Hematopoietic multipotent progenitor cell treated with erythropoietin and hydrocortisone succinate and interleukin-3 and kit ligand, for 8 days (in vitro differentiated cells): ENCODE results near the gene TNFRSF6B.
A peak's percentile ranks its signal among the peaks of the same experiment; 100 is the strongest.

Experiments
- DNase-seq: peaks from one replicate; pipeline ENCODE4 v3.0.0-alpha.2; 2015

The TNFRSF6B gene

DNA sequence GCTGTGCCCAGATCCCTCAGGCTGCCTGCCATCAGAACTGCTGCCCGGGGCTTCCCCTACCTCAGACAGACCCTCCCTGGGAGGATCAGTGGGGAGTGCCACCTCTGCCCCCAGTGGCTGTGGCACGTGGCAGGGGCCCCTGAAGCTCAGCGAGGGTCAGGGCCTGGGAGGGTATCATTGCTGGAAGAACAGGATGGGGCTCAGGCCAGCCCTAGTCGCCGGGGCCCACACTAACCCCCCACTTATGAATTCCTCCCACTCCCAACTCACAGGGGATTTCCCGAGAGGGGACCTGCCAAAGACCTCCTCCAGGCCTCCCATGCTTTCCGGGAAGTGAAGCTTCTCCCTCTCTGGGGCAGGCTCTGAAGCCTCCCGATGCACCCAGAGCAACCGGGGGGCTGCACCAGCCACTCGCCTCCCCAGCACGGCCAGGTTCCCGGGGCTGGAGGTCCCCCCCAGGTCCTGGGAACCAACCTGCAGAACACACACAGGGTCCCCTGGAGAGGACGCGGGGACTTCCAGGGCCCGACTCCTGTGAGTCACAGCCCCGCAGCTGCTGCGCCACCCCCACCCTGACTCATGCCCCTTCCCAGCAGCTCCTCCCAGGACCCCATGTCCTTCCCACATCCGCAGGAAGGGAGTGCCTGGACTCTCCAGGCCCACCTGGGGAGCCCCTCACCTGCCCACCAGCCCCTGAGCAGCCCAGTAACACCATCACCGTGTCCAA is 2.5 kb downstream of the TNFRSF6B start:
- DNase-seq: no peak

DNA sequence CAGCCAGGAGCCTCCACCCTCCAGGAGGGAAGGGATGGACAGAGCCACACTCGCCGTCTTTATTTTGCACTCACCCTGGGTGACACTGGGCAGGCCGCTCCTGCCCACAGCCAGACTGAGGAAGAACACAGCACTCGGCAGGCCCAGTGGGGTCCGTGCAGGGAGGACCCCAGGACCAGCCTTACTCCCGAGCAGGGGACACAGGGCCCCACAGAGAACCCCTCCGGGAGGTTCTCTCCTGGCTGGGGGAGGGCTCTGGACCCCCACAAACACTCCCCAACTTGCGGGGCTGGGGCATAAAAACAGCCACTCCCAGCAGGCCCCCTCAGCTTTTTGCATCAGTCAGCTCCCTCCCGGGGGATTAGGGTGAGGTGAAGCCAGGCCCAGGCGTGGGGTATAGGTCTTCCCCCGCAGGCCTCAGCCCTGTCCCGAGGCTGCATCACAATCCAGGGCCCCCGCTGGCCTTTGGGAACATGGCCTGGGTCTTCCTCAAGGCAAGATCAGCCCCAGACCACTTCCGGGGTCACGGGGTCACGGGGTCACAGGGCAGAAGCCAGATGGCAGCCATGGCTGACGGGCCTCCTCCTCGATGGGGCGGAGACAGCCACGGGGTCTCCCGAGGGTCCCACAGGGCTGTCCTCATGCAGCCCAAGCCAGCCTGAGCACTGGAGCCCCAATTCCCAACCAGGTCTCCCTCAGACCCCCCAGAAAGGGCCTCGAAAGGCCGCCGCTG is 3.2 kb downstream of the TNFRSF6B start:
- DNase-seq: no peak

DNA sequence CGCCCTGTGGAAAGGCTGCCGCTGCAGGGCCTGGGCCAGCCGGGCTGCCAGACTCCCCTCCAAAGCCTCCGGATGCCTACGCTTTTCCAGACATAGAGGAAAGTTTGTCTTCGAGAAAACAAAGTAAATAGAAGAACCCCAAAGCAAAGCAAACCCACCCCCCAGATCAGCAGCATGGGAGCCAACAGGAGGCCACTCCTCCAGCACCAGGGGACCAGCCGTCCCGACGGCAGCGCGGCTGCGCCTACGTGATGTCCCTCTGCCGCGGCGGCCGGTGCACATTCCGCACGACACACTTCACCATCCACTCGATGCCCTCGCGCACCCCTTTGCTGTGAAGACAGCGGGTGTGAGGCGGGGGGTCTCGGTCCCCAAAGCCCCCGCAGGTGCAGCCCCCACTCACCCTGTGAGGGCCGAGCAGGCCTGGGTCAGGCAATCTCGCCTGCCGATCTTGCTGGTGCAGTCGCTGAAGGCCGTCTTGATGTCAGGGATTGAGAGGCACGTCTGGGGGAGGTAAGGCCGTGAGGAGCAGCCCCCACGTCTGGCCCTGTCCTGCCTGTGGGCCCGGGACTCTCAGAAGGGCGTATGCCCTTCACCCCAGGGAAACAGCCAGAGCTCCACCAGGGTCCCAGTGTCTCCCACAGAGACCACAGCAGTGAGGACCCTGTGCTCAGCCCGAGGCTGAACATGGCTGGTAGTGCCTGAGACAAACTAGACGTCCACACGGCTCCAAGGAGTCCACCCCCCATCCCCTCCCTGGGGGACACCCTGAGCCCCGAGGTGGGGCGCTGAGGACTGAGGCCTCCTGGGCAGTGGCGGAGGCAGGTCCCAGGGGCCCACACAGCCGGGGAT is 4.0 kb downstream of the TNFRSF6B start:
- no peak for DNase-seq

DNA sequence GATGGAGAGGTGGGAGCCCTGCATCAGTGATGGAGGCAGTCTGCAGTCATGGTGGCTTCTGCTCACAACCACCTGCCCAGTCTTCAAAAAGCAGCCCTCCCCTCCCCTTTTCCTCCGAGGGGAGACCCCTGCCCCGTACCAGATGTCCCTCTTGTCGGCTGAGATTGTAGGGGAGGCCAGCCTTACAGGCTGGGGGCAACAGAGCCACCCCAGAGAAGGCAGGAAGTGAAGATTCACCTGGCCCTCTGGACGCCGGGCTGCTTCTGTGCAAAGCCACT is 4.5 kb downstream of the TNFRSF6B start:
- DNase-seq: no peak

DNA sequence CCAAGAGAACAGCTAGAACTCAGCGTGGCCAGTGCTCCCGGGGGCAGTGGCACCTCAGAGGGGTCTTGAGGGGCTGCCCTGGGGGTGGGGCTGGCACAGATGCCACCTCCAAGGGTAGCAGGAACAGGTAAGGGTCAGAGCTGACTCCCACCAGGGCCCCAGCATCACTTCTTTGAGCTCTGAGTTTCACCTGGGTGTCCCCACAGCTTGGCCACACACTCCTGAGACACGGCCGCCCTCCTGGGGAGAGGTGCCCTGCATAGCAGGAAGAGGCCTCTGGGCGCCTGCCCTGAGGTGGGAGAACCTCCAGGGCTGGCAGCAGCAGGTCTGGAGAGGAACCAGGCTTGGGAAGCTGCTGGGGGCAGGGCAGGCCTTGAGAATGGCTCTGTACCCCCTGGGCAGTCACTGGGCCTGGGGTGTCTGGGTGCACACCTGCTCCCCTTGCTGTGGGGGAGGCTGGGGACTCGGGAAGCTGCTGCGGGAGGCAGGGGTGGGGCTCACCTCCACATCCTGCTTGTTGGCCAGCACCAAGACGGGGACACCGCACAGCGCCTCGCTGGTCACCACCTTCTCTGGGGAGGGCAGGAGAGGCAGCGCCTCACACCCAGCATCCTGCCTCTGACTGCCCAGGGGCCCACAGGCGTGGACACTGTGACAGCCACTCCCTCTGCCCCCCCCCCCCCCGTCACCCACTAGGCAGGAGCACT is 5.0 kb downstream of the TNFRSF6B start:
- no peak for DNase-seq

DNA sequence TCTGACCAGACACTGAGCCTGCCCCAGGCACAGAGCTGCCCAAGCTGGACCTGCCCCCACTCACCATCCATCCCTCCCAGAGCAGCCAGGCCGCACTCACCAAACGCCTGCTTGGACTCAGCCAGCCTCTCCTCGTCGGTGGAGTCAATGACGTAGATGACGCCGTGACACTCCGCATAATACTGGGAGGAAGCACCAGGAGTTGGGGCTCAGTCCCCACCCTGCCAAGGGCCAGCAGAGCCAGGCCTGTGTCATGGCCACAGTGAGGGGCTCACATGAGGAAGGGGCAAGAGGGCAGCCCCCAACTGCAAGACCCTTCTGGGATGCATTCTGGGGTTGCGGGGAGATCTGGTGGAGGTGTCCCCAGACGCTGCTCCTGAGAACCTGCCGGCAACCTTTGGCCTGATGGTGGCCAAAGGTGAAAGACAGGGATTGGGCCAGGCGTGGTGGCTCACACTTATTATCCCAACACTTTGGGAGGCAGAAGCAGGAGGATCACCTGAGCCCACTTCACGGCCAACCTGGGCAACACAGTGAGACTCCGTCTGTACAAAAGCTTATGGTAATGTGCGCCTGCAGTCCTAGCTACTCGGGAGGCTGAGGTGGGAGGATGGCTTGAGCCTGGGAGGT is 5.7 kb downstream of the TNFRSF6B start:
- no peak for DNase-seq

DNA sequence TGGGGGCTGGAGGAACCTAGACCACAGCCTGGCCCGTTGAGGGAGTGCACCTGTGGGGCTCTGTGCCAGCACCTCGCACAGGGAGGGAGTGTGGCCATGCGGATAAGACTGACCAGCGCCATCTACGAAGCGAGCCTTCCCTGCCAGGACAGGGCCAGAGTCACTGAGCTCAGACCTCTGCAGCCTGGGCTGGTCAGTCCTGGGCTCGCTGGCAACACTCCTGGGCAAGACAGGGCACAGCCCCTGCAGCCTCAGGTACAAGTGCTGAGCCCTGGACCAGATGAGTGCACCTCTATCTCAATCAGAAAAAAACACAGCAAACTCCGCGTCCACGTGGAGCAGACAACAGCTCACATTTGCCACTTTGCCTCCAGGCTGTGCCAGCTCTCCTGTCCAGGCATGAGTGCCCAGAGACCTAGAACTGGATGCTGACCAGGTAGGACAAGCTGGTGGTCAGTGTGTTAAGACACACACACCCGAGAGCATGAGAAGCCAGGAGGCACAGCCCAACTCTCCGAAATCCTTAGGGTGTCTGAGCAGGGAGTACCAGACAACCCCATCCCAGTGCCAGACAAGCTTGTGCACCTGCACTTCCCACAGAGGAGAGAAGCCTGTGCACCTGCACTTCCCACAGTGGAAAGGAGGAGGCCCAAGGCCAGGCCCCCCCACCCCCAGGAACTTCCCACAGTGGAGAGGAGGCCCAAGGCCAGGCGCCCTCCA is 6.5 kb downstream of the TNFRSF6B start:
- no peak for DNase-seq

DNA sequence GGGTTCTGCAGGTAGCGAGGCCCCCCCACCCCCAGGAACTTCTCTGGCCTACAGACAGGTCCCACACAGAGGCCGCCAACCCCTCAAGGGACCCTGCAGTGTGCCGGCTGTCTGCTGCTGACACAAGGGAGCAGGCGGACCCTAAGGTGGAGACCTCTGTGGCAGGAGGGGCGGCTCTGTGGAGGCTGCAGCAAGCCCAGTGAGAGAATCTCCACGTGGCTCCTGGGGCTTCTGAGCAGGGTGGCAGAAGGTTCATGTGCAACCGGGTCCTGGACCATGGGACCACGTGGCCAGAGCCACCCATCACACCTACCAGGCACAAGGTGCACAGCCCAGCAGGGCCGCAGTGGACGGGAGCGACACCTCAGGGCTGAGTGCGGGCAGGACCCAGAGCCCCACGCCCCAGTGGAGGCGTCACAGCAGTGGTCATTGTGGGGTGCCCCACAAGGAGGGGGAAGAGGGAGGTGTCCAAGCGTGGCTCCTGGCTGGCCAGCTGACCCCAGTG is 7.1 kb downstream of the TNFRSF6B start:
- no peak for DNase-seq

DNA sequence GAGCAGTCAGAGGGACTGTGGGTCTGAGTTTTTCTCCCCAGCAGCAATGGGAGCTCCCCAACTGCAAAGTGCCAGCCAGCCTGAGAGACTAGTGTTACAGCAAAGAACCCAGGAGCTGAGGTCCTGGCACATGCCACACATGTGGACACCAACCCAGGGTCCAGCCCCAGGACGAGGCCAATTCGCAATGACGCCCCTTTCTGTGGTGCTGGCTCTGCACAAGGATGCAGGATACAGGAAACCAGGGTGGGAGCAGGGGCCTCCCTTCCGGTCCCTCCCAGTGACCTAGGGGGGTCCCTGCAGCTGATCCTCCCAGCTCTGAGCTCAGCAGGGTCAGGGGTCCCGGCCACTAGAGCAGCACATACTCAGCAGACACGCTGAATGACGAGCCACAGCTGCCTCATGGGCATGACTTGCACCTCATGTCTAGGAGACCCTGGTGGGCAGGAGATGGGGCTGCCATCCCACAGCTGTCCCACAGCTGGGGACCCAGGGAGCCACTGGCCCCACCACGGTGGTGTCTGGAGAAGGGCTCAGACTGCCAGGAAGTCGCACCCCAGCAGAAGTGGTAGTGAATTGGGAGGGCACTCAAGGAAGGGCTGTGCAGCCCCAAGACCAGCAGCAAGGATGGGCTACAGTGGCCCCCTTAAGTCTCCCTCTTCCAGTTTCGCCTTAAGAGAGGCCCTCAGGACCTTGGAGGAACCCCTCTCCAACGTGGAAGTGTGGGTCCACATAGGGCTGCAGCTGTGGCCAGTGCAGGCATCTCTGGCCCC is 7.7 kb downstream of the TNFRSF6B start:
- DNase-seq: no peak

DNA sequence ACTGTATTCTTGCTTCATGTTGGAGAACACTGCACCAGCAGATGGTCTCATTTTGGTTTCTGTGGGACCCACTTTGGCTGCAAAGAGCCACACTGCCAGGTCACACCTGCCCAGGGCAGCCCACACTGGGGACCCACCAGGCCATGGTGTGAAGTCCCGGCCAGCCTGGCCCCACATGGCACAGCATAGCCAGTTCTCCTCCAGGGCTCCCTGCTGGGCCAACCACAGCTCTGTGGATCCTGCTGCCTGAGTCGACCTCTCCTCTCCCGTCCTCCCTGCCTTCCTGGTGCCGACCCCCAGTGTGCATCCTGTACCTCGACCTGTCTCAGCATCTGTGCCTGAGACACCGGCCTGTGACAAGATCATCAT is 8.3 kb downstream of the TNFRSF6B start:
- DNase-seq: no peak

DNA sequence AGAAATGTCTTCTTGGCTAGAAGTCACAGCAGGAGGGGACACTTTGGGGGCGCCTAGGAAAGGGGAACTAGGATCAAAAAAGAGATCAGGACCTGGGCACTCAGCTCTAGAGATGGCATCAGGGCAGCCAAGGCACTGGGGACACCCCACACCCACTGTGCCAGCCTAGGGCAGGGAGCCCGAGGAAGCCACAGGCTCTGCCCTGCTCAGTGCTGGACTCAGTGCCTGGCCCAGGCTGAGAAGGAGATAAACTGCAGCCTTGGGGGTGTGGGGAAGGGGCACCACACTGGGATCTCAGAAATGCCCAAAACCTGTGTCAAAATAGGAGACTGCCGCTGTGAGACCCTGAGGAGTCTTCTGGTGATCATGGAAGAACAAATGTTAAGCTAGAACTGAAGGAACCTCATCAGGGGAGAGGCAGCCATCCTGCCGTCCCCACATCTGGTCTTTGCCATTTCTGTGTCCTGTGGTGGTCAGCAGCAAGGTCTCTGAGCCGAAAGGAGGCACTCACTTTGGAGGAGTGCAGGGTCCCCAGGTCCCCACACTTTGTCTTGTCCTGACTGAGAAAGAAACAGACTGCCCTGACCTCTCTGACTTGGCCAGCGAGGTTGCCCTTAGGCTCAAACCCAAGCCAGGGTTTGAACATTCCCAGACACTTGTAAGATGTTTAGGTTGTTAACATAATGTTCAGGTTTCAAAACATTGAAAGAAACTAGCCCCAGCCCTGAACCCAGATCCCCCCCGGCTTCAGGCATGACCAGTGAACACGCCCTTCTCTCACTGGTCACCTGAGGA is 9.0 kb downstream of the TNFRSF6B start:
- no peak for DNase-seq

DNA sequence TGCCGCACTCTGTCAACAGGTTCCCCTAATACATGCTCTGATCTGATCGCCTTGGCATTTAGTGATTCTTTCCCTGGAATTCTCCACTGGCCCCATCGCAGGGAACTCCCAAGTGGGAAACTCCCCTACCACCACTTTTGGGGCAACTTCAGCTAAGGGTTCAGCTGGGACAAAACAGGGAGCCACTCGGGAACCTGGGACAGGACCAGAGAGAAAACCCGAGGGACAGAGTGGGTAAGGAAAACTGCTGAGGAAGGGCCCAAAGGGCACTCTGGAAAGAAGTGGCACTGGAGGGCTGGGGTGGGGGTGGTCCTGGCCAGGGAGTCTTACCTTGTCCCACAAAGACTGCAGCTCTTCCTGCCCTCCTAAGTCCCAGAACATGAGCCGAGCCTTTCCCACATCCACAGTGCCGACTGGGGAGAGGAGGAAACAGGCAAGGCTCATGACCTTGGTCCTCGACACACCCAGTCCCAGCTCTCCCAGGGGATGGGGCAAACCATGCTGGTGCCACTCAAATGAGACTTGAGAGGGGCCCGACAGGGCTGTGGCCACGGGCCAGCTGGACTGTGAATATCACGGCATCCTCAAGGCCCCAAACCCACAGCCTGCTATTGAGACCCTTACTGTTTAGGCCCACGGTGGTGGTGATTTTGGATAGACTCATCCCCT is 9.7 kb downstream of the TNFRSF6B start:
- no peak for DNase-seq

DNA sequence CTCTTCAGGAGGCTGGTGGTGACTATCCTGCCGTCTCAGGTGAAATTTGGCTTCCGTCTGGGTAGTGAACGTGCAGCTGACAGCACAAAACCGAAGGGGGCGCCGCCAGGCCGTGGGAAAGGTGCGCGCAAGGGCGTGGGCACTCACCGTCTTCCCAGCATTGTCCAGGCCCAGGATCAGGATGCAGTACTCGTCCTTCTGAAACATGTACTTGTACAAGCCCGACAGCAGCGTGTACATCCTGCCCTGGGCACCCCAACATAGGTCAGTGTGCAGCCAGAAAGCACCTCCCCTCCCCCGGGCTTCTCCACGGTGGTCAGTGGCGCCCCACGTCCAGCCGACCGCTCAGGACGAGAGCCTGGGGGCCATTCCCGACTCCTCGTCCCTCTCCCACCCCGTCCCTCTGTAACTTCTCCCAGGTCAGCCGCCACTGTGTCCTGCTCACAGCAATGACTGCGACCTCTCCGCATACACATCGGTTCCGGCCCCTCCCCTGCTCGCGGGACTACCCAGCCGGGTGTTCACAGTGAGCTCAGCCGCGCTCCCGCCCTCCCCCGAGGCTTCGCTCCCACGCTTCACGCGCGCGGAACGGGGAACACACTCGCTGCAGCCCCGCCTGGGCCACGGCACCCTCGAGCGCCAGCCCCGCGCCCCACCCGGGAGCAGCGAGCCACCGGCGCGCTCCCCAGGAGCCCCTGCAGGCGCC is 10.6 kb downstream of the TNFRSF6B start:
- DNase-seq: peak; percentile 56

DNA sequence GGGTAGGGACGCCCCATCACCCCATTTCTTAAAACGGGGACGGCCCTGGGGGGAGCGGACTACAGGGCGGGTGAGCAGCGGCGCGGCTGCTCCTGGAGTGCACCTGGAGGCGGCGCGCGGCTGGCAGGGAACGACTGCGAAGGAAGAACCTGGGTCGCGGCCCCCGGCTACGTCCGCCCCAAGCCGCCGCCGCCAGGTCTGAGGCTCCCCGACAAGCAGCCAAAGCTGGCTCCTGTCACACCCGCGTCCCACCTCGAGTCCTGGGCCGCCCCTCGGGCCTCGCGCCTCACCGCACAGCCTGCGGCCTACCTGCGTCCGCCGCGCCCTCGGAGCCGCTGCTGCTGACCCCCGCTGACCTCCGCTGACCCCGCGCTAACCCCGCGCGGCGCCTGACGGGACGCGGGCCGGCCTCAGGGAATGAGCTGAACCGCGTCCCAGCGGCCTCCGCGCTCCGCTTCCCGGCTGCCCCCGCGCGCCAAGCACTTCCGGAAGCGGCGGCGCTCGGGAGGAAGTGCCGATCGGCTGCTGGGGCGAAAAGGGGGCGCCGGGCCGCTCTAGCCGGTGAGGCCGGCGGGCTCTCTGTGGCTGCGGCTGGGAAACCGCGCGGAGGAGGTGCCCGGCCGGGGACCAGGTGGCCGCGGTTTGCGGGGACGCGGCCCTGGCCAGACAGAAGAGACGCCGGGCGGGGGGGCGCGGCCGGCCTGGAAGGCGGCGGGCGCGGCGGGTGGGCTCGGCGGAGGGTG is 11.3 kb downstream of the TNFRSF6B start, which contains the start of the genes ARFRP1 and ZGPAT:
ARFRP1 (minus strand) TSS at position 419 of the 743 bp plus-strand sequence. CDS start 885 bp downstream, outside the sequence.
ZGPAT (plus strand) TSS at position 482 of the 743 bp plus-strand sequence. CDS start 542 bp downstream, outside the sequence.
- DNase-seq: peak; percentile 85

DNA sequence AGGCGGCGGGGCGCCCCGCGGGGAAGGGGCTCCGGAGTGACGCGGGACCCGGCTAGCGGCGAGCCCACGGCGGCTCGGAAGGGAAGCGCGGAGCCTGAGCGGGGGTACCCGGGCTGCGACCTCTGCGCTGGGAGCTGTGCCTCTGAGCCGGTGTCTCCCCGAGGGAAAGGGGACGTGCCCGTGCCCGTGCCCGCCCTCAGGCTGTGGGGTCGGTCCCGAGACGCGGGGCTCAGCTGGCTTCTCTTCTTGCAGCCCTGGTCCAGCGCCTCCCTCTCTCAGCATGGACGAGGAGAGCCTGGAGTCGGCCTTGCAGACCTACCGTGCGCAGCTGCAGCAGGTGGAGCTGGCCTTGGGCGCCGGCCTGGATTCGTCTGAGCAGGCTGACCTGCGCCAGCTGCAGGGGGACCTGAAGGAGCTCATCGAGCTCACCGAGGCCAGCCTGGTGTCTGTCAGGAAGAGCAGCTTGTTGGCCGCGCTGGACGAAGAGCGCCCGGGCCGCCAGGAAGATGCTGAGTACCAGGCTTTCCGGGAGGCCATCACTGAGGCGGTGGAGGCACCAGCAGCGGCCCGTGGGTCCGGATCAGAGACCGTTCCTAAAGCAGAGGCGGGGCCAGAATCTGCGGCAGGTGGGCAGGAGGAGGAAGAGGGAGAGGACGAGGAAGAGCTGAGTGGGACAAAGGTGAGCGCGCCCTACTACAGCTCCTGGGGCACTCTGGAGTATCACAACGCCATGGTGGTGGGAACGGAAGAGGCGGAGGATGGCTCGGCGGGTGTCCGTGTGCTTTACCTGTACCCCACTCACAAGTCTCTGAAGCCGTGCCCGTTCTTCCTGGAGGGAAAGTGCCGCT is 12.1 kb downstream of the TNFRSF6B start:
- DNase-seq: no peak

DNA sequence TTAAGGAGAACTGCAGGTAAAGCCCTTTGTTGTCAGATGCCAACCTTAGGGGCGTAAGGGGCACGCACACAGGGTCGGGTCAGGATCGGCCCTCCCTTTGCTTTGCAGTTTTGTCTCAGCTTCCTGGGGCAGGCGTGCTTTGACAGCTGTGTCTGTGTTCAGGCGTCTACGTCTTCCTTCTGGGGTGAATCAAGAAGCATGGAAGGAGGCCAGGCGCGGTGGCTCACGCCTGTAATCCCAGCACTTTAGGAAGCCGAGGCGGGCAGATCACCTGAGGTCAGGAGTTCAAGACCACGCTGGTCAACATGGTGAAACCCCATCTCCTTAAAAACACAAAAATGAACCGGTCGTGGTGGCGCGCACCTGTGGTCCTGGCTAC is 12.7 kb downstream of the TNFRSF6B start:
- DNase-seq: no peak

DNA sequence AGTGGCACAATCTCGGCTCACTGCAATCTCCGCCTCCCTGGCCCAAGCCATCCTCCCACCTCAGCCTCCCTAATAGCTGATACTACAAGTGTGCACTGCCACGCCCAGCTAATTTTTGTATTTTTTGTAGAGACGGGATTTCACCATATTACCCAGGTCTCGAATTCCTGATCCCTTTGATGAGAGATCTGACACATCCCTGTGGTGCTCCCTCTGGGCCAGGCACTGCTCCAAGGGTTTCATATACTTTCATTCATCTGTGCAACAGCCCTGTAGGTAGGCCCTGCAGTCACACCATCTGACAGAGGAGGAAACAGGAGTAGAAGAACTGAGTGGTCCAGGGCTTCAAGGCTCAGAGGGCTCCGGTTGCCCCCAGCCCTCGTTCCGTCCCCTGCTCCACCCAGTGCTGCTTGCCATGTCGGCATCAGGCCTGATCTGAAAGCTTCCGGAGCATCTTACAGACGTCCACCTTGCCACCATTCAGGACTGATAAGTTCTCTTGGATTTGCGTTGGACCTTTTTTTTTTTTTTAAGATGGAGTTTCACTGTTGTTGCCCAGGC is 14.7 kb downstream of the TNFRSF6B start:
- no peak for DNase-seq
